ENCODE measurements around the gene SLC34A1. TPM values are rescaled to one million over a fixed set of nuclear protein-coding genes. Genes with fewer than 3 reads are reported as not detected.

SLC34A1 gene
- total and polyA plus RNA-seq, 4 donors, result 0.23 to 1.0 (median 0.47) TPM

GRCh38 chr5:177433658-177434217 is 49.5 kb downstream of the SLC34A1 start:
- TF ChIP-seq EGR1 (IDR thresholded peaks at IDR 0.05; ENCODE audit: low read depth in 2 of 2) (no peak), RXRA (IDR thresholded peaks at IDR 0.05) (no peak), FOXA1 (IDR thresholded peaks at IDR 0.05) (no peak), HNF4A (conservative IDR thresholded peaks at IDR 0.05) (no peak), JUND (IDR thresholded peaks at IDR 0.05) (no peak), RAD21 (IDR thresholded peaks at IDR 0.05) (no peak), REST (IDR thresholded peaks at IDR 0.05) (no peak), FOXA2 (IDR thresholded peaks at IDR 0.05) (no peak)
- TF ChIP-seq, protein P1, sequence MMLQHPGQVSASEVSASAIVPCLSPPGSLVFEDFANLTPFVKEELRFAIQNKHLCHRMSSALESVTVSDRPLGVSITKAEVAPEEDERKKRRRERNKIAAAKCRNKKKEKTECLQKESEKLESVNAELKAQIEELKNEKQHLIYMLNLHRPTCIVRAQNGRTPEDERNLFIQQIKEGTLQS (IDR thresholded peaks at IDR 0.05), result no peak
- TF ChIP-seq, protein P2, sequence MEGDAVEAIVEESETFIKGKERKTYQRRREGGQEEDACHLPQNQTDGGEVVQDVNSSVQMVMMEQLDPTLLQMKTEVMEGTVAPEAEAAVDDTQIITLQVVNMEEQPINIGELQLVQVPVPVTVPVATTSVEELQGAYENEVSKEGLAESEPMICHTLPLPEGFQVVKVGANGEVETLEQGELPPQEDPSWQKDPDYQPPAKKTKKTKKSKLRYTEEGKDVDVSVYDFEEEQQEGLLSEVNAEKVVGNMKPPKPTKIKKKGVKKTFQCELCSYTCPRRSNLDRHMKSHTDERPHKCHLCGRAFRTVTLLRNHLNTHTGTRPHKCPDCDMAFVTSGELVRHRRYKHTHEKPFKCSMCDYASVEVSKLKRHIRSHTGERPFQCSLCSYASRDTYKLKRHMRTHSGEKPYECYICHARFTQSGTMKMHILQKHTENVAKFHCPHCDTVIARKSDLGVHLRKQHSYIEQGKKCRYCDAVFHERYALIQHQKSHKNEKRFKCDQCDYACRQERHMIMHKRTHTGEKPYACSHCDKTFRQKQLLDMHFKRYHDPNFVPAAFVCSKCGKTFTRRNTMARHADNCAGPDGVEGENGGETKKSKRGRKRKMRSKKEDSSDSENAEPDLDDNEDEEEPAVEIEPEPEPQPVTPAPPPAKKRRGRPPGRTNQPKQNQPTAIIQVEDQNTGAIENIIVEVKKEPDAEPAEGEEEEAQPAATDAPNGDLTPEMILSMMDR (IDR thresholded peaks at IDR 0.05; ENCODE audit: low read depth, low read length, missing input control), result no peak

DNA sequence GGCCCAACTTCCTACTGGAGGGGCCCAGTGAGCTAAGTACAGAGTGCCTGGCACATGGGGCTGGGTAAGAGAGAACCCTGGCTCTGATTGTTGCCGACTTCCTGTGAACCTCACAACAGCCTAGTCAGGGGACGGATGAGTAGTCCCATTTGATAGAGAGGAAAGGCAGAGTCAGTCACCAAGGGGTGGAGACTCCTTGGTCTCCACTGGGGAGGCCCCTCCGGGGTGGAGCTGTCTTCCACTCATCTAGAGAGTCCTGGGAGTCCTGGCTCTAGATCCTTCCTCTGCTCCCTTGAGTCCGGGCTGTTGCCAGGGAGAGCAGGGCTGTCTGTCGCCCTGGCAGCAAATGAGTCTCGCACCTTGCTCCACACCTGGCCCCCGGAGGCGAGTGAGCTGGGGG is 50.2 kb downstream of the SLC34A1 start:
- no peak overlapping the region for H3K9ac ChIP-seq (ENCODE audit: low read depth in 1 of 2, low read length in 2 of 2)
- H3K27me3 ChIP-seq (ENCODE audit: control insufficient read depth in 4 of 4, insufficient read depth in 4 of 4, low read length in 3 of 4), result no peaks in the 10 kb centered on the region
- no peak overlapping the region for H3K27ac ChIP-seq (ENCODE audit: low read depth in 1 of 2, low read length in 2 of 2)
- H3K4me1 ChIP-seq (ENCODE audit: control insufficient read depth in 4 of 4, insufficient read depth in 4 of 4, low read length in 3 of 4), result peaks cover 0 to 6% (median 0%) of the 10 kb centered on the region in 4 donors
- H3K4me3 ChIP-seq (ENCODE audit: low read depth in 1 of 3, low read length in 3 of 3), result no peak overlapping the region
- H3K9me3 ChIP-seq (ENCODE audit: control insufficient read depth in 4 of 4, low read length in 3 of 4), result no peaks in the 10 kb centered on the region
- DNase-seq (ENCODE audit: low spot score), result no peak
- H3K36me3 ChIP-seq (ENCODE audit: control insufficient read depth in 4 of 4, insufficient read depth in 3 of 4, low read depth in 1 of 4, low read length in 3 of 4), result peaks cover 6 to 29% (median 19%) of the 10 kb centered on the region in 4 donors
- WGBS, result 92% methylated on average over 8 of the region's 8 CpGs
- no peak for TF ChIP-seq HNF4G (IDR thresholded peaks at IDR 0.05)
- no peak for TF ChIP-seq RAD21 (IDR thresholded peaks at IDR 0.05)
- TF ChIP-seq, protein P3, sequence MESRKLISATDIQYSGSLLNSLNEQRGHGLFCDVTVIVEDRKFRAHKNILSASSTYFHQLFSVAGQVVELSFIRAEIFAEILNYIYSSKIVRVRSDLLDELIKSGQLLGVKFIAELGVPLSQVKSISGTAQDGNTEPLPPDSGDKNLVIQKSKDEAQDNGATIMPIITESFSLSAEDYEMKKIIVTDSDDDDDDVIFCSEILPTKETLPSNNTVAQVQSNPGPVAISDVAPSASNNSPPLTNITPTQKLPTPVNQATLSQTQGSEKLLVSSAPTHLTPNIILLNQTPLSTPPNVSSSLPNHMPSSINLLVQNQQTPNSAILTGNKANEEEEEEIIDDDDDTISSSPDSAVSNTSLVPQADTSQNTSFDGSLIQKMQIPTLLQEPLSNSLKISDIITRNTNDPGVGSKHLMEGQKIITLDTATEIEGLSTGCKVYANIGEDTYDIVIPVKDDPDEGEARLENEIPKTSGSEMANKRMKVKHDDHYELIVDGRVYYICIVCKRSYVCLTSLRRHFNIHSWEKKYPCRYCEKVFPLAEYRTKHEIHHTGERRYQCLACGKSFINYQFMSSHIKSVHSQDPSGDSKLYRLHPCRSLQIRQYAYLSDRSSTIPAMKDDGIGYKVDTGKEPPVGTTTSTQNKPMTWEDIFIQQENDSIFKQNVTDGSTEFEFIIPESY (IDR thresholded peaks at IDR 0.05), result no peak
- no peak for TF ChIP-seq EGR1 (IDR thresholded peaks at IDR 0.05; ENCODE audit: low read depth in 2 of 2)
- TF ChIP-seq NR2F2 (IDR thresholded peaks at IDR 0.05), result no peak
- no peak for TF ChIP-seq GABPA (IDR thresholded peaks at IDR 0.05 in 1 of 2, conservative IDR thresholded peaks at IDR 0.05 in 1 of 2)
- no peak for TF ChIP-seq TAF1 (conservative IDR thresholded peaks at IDR 0.05)
- no peak for TF ChIP-seq HNF4A (conservative IDR thresholded peaks at IDR 0.05)
- TF ChIP-seq, protein P4, sequence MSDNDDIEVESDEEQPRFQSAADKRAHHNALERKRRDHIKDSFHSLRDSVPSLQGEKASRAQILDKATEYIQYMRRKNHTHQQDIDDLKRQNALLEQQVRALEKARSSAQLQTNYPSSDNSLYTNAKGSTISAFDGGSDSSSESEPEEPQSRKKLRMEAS (IDR thresholded peaks at IDR 0.05), result no peak
- TF ChIP-seq RXRA (IDR thresholded peaks at IDR 0.05), result no peak
- TF ChIP-seq FOXA1 (IDR thresholded peaks at IDR 0.05), result no peak
- TF ChIP-seq FOXA2 (IDR thresholded peaks at IDR 0.05), result no peak
- no peak for TF ChIP-seq REST (IDR thresholded peaks at IDR 0.05)
- no peak for TF ChIP-seq SP1 (IDR thresholded peaks at IDR 0.05)
- no peak for TF ChIP-seq YY1 (IDR thresholded peaks at IDR 0.05)

More at GRCh38 chr5:177433658-177434217, 49.5 kb downstream of the SLC34A1 start:
- no peaks in the 10 kb centered on the region for H3K9me3 ChIP-seq (ENCODE audit: control insufficient read depth in 4 of 4, low read length in 3 of 4)
- H3K36me3 ChIP-seq (ENCODE audit: control insufficient read depth in 4 of 4, insufficient read depth in 3 of 4, low read depth in 1 of 4, low read length in 3 of 4), result peaks cover 6 to 27% (median 19%) of the 10 kb centered on the region in 4 donors
- no peak for DNase-seq (ENCODE audit: low spot score)
- H3K9ac ChIP-seq (ENCODE audit: low read depth in 1 of 2, low read length in 2 of 2), result no peak overlapping the region
- WGBS, result 94% methylated on average over 29 of the region's 29 CpGs
- no peak overlapping the region for H3K27ac ChIP-seq (ENCODE audit: low read depth in 1 of 2, low read length in 2 of 2)
- no peak overlapping the region for H3K4me3 ChIP-seq (ENCODE audit: low read depth in 1 of 3, low read length in 3 of 3)
- H3K4me1 ChIP-seq (ENCODE audit: control insufficient read depth in 4 of 4, insufficient read depth in 4 of 4, low read length in 3 of 4), result peaks cover 0 to 6% (median 0%) of the 10 kb centered on the region in 4 donors
- no peaks in the 10 kb centered on the region for H3K27me3 ChIP-seq (ENCODE audit: control insufficient read depth in 4 of 4, insufficient read depth in 4 of 4, low read length in 3 of 4)
